H1 (cell line): ENCODE measurements around the gene KRT78. TPM values are rescaled to one million over a fixed set of nuclear protein-coding genes. Genes with fewer than 3 reads are reported as not detected.

Experiments
- CHD7 ChIP-seq: fragments of 300-600 bp; sonication (generic); IDR thresholded peaks from 2 replicates; pipeline ENCODE4 v1.7.1; 2012; ENCODE audit warnings: low read length, moderate library complexity, mild to moderate bottlenecking, inconsistent platforms; ENCODE audit not compliant: insufficient replicate concordance
- polyA plus RNA-seq, 7 experiments: library from polyadenylated mRNA; depleted of rRNA in 3 of 7; stranded (reverse) in 5 of 7; unstranded in 2 of 7; fragments of >200 nt in 5 of 7; fragments of 200-250 nt in 2 of 7; gene quantifications; 1 replicate in 5 of 7; 2 replicates in 1 of 7; 4 replicates in 1 of 7; pipeline versions ENCODE4 v1.2.1 to v1.2.3, GENCODE V29; 2011 to 2013; ENCODE audit warnings: missing spikeins in 2 of 7, mixed read lengths in 2 of 7
- total RNA-seq: library from RNA; stranded (reverse); fragmentation: NEBNext Ultra II Directional; extraction: Animal tissue kit (Norgen Biotek cat#: 25700); gene quantifications from 2 replicates; pipeline ENCODE4 v1.2.1, GENCODE V29; 2021

Gene KRT78
- total and polyA plus RNA-seq, 2 of the 8 experiments (the other 6 are each of a cell fraction or from before 2014, with no cell fraction given): not detected

GRCh38 chr12:52813885-52814709, 34.7 kb downstream of the KRT78 start, which contains the start of gene KRT4 (continued):
- TF ChIP-seq CHD7: no peak
